ENCODE results near the gene PLA2G4E.

Gene PLA2G4E

GRCh38 chr15:41951571-41951970 is 69.3 kb downstream of the PLA2G4E start:
- no peak for DNase-seq

GRCh38 chr15:41950489-41950888 is 70.4 kb downstream of the PLA2G4E start:
- no peak for DNase-seq

GRCh38 chr15:41950127-41950483 is 70.7 kb downstream of the PLA2G4E start:
- DNase-seq: no peak

- DNase-seq: no peak
Observed at GRCh38 chr15:41949401-41950126, 71.3 kb downstream of the PLA2G4E start.

GRCh38 chr15:41948490-41948889 is 72.4 kb downstream of the PLA2G4E start:
- DNase-seq: no peak

GRCh38 chr15:41946970-41947369 is 73.9 kb downstream of the PLA2G4E start:
- no peak for DNase-seq

- DNase-seq: no peak
Observed at GRCh38 chr15:41945731-41946130, 75.1 kb downstream of the PLA2G4E start.

- DNase-seq: no peak
Observed at GRCh38 chr15:41945221-41945620, 75.6 kb downstream of the PLA2G4E start.

- DNase-seq: no peak
Observed at GRCh38 chr15:41944313-41944940, 76.4 kb downstream of the PLA2G4E start.

GRCh38 chr15:41943543-41944312 is 77.1 kb downstream of the PLA2G4E start:
- DNase-seq: no peak

- DNase-seq: no peak
Observed at GRCh38 chr15:41942886-41943285, 78.0 kb downstream of the PLA2G4E start.

GRCh38 chr15:41941644-41942415 is 79.0 kb downstream of the PLA2G4E start:
- DNase-seq: no peak

- DNase-seq: no peak
Observed at GRCh38 chr15:41940441-41940857, 80.4 kb downstream of the PLA2G4E start.

- DNase-seq: no peak
Observed at GRCh38 chr15:41939986-41940385, 80.9 kb downstream of the PLA2G4E start.

GRCh38 chr15:41937568-41937923 is 83.3 kb downstream of the PLA2G4E start:
- DNase-seq: no peak

- no peak for DNase-seq
Observed at GRCh38 chr15:41936649-41937567, 83.9 kb downstream of the PLA2G4E start.

- no peak for DNase-seq
Observed at GRCh38 chr15:41936155-41936554, 84.7 kb downstream of the PLA2G4E start.

GRCh38 chr15:41935566-41936020 is 85.2 kb downstream of the PLA2G4E start:
- no peak for DNase-seq

- DNase-seq: no peak
Observed at GRCh38 chr15:41934843-41935242, 86.0 kb downstream of the PLA2G4E start.

- DNase-seq: no peak
Observed at GRCh38 chr15:41933771-41934170, 87.1 kb downstream of the PLA2G4E start.

- no peak for DNase-seq
Observed at GRCh38 chr15:41933326-41933725, 87.5 kb downstream of the PLA2G4E start.

Data from NCI-H524 treated with DMSO at 0.1 percent for 48 hours (cell line).